Neural progenitor cell (in vitro differentiated cells): ENCODE results near the gene MARS1. TPM values are rescaled to one million over a fixed set of nuclear protein-coding genes. Genes with fewer than 3 reads are reported as not detected.

Source experiments
- DNase-seq: peaks from one replicate; pipeline ENCODE4 v3.0.0-alpha.2; 2016; ENCODE audit warnings: low spot score
- H2AFZ ChIP-seq: fragments of 200-600 bp; sonication (generic); replicated peaks from 2 replicates; pipeline ENCODE4 v1.6.1; 2016; ENCODE audit warnings: antibody characterized with exemption
- H3F3A ChIP-seq: fragments of 200-600 bp; sonication (generic); 2 replicates; pipeline ENCODE4 v1.6.1; 2016; ENCODE audit warnings: antibody characterized with exemption, low read depth
- H3K27ac ChIP-seq: fragments of 200-600 bp; sonication (generic); 2 replicates; pipeline ENCODE4 v1.5.1; 2016; ENCODE audit warnings: mild to moderate bottlenecking
- H3K27me3 ChIP-seq: fragments of 200-600 bp; sonication (generic); 2 replicates; pipeline ENCODE4 v1.6.1; 2016; ENCODE audit warnings: mild to moderate bottlenecking, moderate library complexity
- H3K36me3 ChIP-seq: fragments of 200-600 bp; sonication (generic); 2 replicates; pipeline ENCODE4 v1.5.1; 2016
- H3K4me1 ChIP-seq: fragments of 200-600 bp; sonication (generic); 2 replicates; pipeline ENCODE4 v1.6.1; 2016; ENCODE audit warnings: mixed run types
- H3K4me2 ChIP-seq: fragments of 200-600 bp; sonication (generic); 2 replicates; pipeline ENCODE4 v1.6.1; 2016
- H3K4me3 ChIP-seq: fragments of 200-600 bp; sonication (generic); 2 replicates; pipeline ENCODE4 v1.5.1; 2016
- H3K79me2 ChIP-seq: fragments of 200-600 bp; sonication (generic); 2 replicates; pipeline ENCODE4 v1.6.1; 2016; ENCODE audit warnings: low read depth
- H3K9ac ChIP-seq: fragments of 200-600 bp; sonication (generic); 2 replicates; pipeline ENCODE4 v1.6.1; 2016
- H3K9me3 ChIP-seq: fragments of 200-600 bp; sonication (generic); 2 replicates; pipeline ENCODE4 v1.5.1; 2016; ENCODE audit warnings: low read depth
- H4K20me1 ChIP-seq: fragments of 200-600 bp; sonication (generic); 2 replicates; pipeline ENCODE4 v1.6.1; 2016; ENCODE audit warnings: low read depth
- H3K27ac Mint-ChIP-seq: 3 replicates; pipeline ENCODE4 v1.8.0; 2021; ENCODE audit warnings: mixed read lengths
- H3K27me3 Mint-ChIP-seq: 2 replicates; pipeline ENCODE4 v1.8.0; 2022; ENCODE audit warnings: low read depth, mild to moderate bottlenecking, inconsistent platforms, moderate library complexity, mixed read lengths; ENCODE audit not compliant: insufficient read depth
- H3K36me3 Mint-ChIP-seq: 3 replicates; pipeline ENCODE4 v1.8.0; 2021; ENCODE audit warnings: mixed read lengths
- H3K4me1 Mint-ChIP-seq: 3 replicates; pipeline ENCODE4 v1.8.0; 2021; ENCODE audit warnings: mixed read lengths
- H3K4me3 Mint-ChIP-seq: 3 replicates; pipeline ENCODE4 v1.8.0; 2021; ENCODE audit warnings: mild to moderate bottlenecking, moderate library complexity, mixed read lengths
- H3K9me3 Mint-ChIP-seq: 3 replicates; pipeline ENCODE4 v1.8.0; 2020; ENCODE audit warnings: mixed read lengths
- EZH2 ChIP-seq: fragments of 200-600 bp; sonication (generic); IDR thresholded peaks from 2 replicates; pipeline ENCODE4 v1.6.1; 2017; ENCODE audit warnings: antibody characterized with exemption, mild to moderate bottlenecking, moderate library complexity
- EZH2phosphoT487 ChIP-seq: fragments of 200-600 bp; sonication (generic); IDR thresholded peaks from 2 replicates; pipeline ENCODE4 v1.6.1; 2017; ENCODE audit warnings: antibody characterized with exemption
- total RNA-seq: library from RNA; depleted of rRNA; stranded (reverse); fragments of >200 nt; gene quantifications from 2 replicates; pipeline ENCODE4 v1.2.3, GENCODE V29; 2015; ENCODE audit warnings: low replicate concordance
- TF ChIP-seq, protein P1 (sequence below): fragments of 200-600 bp; sonication (generic); IDR thresholded peaks from 2 replicates; pipeline ENCODE4 v1.5.1; 2017; ENCODE audit warnings: antibody characterized with exemption, mild to moderate bottlenecking

The MARS1 gene
- total RNA-seq, 1 donor from 2014 or later, result 109 TPM

DNA sequence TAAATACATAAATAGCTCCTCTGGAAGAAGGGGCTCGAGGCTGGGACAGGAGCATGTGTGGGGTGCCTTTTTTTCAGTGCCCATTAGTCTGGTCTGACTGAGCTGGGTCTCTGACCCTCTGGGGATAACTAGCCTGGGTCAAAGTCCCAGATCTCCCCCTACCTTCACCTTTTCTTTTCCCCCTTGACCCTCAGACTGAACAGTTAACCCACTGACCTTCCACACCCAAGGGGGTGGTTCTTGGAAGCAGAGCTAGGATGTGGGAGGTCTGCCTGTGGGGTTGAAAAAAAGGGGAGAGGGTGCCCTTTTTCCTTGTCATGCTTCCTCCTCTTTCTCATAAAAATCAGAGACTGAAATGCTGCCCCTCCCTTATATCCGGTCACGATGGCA, 29.2 kb upstream of the MARS1 start:
- no peaks in the 10 kb centered on the region for H3K9me3 Mint-ChIP-seq
- H3K79me2 ChIP-seq, result no peaks in the 10 kb centered on the region
- peak overlapping the region; percentile 86 for H3K4me2 ChIP-seq
- H3K27me3 ChIP-seq, result peaks cover 16% of the 10 kb centered on the region
- peaks cover 31% of the 10 kb centered on the region for H3K27me3 Mint-ChIP-seq
- H3F3A ChIP-seq, result peaks cover 33% of the 10 kb centered on the region
- TF ChIP-seq EZH2 (no peak), EZH2phosphoT487 (no peak)
- TF ChIP-seq, protein P1, sequence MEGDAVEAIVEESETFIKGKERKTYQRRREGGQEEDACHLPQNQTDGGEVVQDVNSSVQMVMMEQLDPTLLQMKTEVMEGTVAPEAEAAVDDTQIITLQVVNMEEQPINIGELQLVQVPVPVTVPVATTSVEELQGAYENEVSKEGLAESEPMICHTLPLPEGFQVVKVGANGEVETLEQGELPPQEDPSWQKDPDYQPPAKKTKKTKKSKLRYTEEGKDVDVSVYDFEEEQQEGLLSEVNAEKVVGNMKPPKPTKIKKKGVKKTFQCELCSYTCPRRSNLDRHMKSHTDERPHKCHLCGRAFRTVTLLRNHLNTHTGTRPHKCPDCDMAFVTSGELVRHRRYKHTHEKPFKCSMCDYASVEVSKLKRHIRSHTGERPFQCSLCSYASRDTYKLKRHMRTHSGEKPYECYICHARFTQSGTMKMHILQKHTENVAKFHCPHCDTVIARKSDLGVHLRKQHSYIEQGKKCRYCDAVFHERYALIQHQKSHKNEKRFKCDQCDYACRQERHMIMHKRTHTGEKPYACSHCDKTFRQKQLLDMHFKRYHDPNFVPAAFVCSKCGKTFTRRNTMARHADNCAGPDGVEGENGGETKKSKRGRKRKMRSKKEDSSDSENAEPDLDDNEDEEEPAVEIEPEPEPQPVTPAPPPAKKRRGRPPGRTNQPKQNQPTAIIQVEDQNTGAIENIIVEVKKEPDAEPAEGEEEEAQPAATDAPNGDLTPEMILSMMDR, result no peak
- peak overlapping the region; percentile 94 for H3K4me3 Mint-ChIP-seq
- no peaks in the 10 kb centered on the region for H3K9me3 ChIP-seq
- no peak overlapping the region for H3K27ac Mint-ChIP-seq
- peak overlapping the region; percentile 56 for H3K4me3 ChIP-seq
- peaks cover 48% of the 10 kb centered on the region for H3K4me1 Mint-ChIP-seq
- H3K4me1 ChIP-seq, result peaks cover 35% of the 10 kb centered on the region
- no peak overlapping the region for H3K9ac ChIP-seq
- H2AFZ ChIP-seq, result no peak overlapping the region
- no peaks in the 10 kb centered on the region for H3K36me3 Mint-ChIP-seq
- no peaks in the 10 kb centered on the region for H3K36me3 ChIP-seq
- H4K20me1 ChIP-seq, result peaks cover 20% of the 10 kb centered on the region
- no peak overlapping the region for H3K27ac ChIP-seq
- no peak for DNase-seq

DNA sequence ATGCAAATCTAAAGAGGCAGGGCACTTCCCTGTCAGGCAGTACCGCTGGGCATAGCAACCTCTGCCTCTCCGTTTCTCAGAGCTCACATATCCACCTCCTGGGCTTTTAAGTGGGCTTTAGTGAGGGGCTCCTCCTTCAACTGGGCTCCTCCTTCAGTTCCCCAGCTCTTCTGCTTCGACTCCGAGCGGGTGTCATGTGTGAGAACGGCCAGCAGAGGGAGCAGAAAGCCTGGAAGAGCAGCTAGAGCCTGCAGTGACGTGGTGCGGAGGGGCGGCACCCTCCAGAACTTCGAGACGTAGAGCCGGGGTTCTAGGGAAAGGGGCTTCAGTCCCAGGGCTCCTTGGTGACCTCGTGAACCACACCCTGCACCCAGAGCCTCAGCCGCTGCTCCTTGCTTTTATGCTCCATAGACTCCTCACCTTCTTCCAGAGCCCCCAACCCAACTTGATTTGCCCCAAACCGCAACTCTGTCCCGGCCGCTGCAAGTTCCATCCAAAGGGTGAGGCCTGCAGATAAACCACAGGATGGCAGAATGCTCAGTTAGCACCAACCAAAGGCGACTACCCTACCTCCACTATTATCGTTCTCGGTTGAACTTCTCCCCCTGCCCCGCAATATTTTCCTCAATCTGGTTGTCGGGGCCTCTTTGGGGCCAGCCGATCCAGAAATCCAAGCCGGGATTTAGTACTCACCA, 28.7 kb upstream of the MARS1 start:
- peaks cover 48% of the 10 kb centered on the region for H3K4me1 Mint-ChIP-seq

DNA sequence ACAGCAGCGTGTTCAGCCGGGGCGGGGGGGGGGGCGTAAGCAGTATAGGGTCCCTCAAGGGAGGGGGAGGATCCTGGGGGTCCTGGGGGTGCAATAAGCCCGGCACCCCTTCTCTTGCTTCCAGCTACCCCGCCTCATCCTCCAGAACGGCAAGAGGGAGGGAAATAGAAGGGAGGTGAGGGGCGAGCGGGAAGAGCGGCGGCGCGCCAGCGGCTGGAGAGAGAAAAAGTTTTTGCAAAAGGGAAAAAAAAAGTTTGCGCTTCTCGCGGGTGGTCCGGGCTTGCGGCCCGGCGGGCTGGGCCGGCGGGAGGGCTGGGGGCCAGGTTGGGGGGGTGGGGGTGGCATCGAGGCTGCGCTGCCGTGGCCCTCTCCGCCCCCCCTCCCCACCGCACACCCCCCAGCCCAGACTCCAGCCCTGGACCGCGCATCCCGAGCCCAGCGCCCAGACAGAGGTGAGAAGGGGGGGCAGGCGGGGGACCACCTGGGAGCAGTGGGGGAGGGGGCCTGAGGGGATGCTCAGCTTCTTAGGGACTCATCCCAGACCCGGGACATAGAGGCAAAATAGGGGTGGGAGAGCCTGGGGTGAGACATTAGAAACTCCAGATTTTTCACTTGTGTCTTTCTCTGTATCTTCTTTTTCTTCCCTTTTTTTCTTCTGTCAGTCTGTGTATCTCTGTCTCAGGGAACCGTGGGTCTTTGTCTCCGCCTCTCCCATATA, 28.0 kb upstream of the MARS1 start, which contains the start of gene GLI1:
GLI1 (plus strand) TSS at position 36 of the 718 bp plus-strand sequence. CDS start 3,907 bp downstream, outside the sequence.
- Histone ChIP-seq H3K4me2 (peak within 1 kb of the TSS; percentile 86), H3F3A (peaks cover 33% of the 10 kb centered on the region), H3K36me3 (no peaks in the 10 kb centered on the region), H3K79me2 (no peaks in the 10 kb centered on the region), H3K9me3 (no peaks in the 10 kb centered on the region), H3K27me3 (peaks cover 16% of the 10 kb centered on the region), H2AFZ (peak within 1 kb of the TSS; percentile 69), H3K4me1 (peaks cover 30% of the 10 kb centered on the region), H4K20me1 (peaks cover 20% of the 10 kb centered on the region), H3K9ac (no peak within 1 kb of the TSS), H3K4me3 (peak within 1 kb of the TSS; percentile 56), H3K27ac (no peak within 1 kb of the TSS)
- H3K36me3 Mint-ChIP-seq, result no peaks in the 10 kb centered on the region
- H3K9me3 Mint-ChIP-seq, result no peaks in the 10 kb centered on the region
- no peak within 1 kb of the TSS for H3K27ac Mint-ChIP-seq
- H3K27me3 Mint-ChIP-seq, result peaks cover 34% of the 10 kb centered on the region
- peak; percentile 82 for DNase-seq
- H3K4me3 Mint-ChIP-seq, result peak within 1 kb of the TSS; percentile 94
- H3K4me1 Mint-ChIP-seq, result peaks cover 42% of the 10 kb centered on the region
- TF ChIP-seq EZH2 (peak; percentile 27), EZH2phosphoT487 (no peak)
- TF ChIP-seq, protein P1, result no peak

More for the DNA sequence above, 28.7 kb upstream of the MARS1 start:
- H3K9me3 ChIP-seq, result no peaks in the 10 kb centered on the region
- peaks cover 35% of the 10 kb centered on the region for H3K4me1 ChIP-seq
- H3K4me3 ChIP-seq, result peak overlapping the region; percentile 56
- peaks cover 33% of the 10 kb centered on the region for H3F3A ChIP-seq
- H3K27ac Mint-ChIP-seq, result no peak overlapping the region
- H3K27me3 Mint-ChIP-seq, result peaks cover 31% of the 10 kb centered on the region
- DNase-seq, result peak; percentile 96
- no peaks in the 10 kb centered on the region for H3K9me3 Mint-ChIP-seq
- peaks cover 20% of the 10 kb centered on the region for H4K20me1 ChIP-seq
- peak overlapping the region; percentile 94 for H3K4me3 Mint-ChIP-seq
- TF ChIP-seq EZH2 (peak; percentile 44), EZH2phosphoT487 (no peak)
- TF ChIP-seq, protein P1, result peak; percentile 84
- no peaks in the 10 kb centered on the region for H3K36me3 Mint-ChIP-seq
- no peak overlapping the region for H3K9ac ChIP-seq
- peaks cover 16% of the 10 kb centered on the region for H3K27me3 ChIP-seq
- H3K79me2 ChIP-seq, result no peaks in the 10 kb centered on the region
- peak overlapping the region; percentile 69 for H2AFZ ChIP-seq
- no peaks in the 10 kb centered on the region for H3K36me3 ChIP-seq
- peak overlapping the region; percentile 86 for H3K4me2 ChIP-seq
- H3K27ac ChIP-seq, result no peak overlapping the region
